GM12891 (cell line): ENCODE results near the gene ARHGAP24.

Experiments
- POLR2A ChIP-seq: IDR thresholded peaks from 2 replicates; pipeline ENCODE4 v1.6.1; 2011; ENCODE audit warnings: low read depth, low read length, control low read depth
- POLR2AphosphoS5 ChIP-seq: IDR thresholded peaks from 2 replicates; pipeline ENCODE4 v1.6.1; 2011; ENCODE audit warnings: low read depth, low read length, control low read depth
- POU2F2 ChIP-seq: IDR thresholded peaks from 2 replicates; pipeline ENCODE4 v1.6.1; 2011; ENCODE audit warnings: low read depth, mild to moderate bottlenecking, control low read depth, low read length, moderate library complexity
- TAF1 ChIP-seq: IDR thresholded peaks from 2 replicates; pipeline ENCODE4 v1.6.1; 2011; ENCODE audit warnings: low read depth, low read length, control low read depth

DNA sequence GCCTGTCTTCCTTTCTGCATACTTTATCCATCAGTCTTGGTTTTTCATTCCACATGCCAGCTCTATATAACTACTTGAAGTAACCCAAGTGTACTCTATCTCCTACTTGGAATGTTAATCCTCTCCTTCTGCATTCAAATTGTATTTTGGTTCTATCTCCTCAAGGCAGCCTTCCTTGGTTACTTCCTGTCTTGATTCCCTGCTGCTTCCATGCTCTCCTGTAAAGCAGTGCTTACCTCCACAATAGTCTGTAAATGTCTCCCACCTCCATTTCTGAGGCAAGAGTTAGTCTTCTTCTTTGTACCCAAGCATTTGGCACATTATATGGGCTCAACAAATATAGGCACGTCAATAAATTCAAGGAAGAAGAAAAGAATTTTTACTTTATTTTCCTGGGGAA lies 298.4 kb downstream of the ARHGAP24 start:
- TF ChIP-seq POLR2A, result no peak
- no peak for TF ChIP-seq TAF1
- TF ChIP-seq POLR2AphosphoS5, result no peak
- TF ChIP-seq POU2F2, result no peak
